ENCODE measurements around the gene CYP4B1. TPM values are rescaled to one million over a fixed set of nuclear protein-coding genes. Genes with fewer than 3 reads are reported as not detected.

CYP4B1 gene
- total and polyA plus RNA-seq, 2 donors (not counting 1 experiment from before 2014, with no cell fraction given) = not detected

DNA sequence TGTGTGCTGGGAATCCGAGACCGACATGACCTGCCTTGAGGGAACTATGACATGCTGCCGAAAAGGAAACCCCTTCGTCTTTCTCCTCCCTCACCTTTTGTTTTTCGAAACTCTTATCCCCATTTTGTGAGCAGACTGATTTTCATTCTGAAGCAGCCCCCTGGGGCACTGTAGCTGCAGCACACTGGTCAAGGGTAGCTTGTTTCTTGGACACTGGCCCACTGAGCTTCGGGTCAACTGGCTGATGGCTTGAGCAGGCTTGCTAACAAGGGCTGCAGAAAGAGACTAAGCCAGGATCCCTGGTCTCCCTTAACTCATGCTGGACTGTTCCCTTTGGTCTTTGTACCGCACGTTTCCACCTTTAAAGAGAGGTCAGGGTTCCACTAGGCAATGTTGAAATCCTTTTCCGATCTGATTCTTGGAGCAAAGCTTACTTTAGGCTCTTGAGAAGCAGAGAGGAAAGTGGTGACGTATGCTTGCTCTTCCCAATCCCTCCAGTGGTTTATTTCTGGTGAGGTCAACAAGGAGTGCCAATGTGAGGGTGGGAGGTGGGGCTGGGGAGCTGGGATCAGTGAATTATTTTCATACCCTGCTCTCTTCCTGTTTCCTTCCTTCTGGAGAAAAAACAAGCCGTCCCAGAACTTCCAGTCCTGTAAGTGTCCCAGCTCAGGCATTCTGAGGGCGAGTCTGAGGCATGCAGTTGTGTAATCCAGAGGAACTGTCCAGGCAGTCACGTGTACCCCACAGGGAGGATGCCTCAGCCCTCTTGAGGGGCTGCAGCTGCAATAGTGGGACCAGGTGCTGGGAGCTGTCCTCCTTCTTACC is 7.6 kb downstream of the CYP4B1 start:
- Histone ChIP-seq H3K79me2 (ENCODE audit: control insufficient read depth, insufficient read depth, low read length) (no peaks in the 10 kb centered on the region), H3K9ac (ENCODE audit: insufficient read depth, low read length) (no peak overlapping the region), H3K4me1 (ENCODE audit: control insufficient read depth, extremely low read depth, insufficient read depth, low read length) (no peaks in the 10 kb centered on the region), H3K27ac (ENCODE audit: insufficient read depth, low read length) (no peak overlapping the region), H2AFZ (ENCODE audit: low read length) (no peak overlapping the region), H3K9me3 (ENCODE audit: control insufficient read depth, insufficient read depth, low read depth, low read length) (no peaks in the 10 kb centered on the region), H3K4me3 (replicated peaks in 1 of 4; ENCODE audit: control extremely low read depth in 1 of 4, insufficient read depth in 1 of 4, low read depth in 3 of 4, low read length in 4 of 4) (no peak overlapping the region), H4K20me1 (ENCODE audit: control insufficient read depth, extremely low read depth, insufficient read depth, low read length) (no peaks in the 10 kb centered on the region), H3K4me2 (ENCODE audit: extremely low read depth, insufficient read depth, low read length) (no peak overlapping the region), H3K36me3 (ENCODE audit: control insufficient read depth, insufficient read depth, low read length) (no peaks in the 10 kb centered on the region), H3K27me3 (ENCODE audit: control insufficient read depth, insufficient read depth, low read length) (no peaks in the 10 kb centered on the region)
- TF ChIP-seq, protein P1, sequence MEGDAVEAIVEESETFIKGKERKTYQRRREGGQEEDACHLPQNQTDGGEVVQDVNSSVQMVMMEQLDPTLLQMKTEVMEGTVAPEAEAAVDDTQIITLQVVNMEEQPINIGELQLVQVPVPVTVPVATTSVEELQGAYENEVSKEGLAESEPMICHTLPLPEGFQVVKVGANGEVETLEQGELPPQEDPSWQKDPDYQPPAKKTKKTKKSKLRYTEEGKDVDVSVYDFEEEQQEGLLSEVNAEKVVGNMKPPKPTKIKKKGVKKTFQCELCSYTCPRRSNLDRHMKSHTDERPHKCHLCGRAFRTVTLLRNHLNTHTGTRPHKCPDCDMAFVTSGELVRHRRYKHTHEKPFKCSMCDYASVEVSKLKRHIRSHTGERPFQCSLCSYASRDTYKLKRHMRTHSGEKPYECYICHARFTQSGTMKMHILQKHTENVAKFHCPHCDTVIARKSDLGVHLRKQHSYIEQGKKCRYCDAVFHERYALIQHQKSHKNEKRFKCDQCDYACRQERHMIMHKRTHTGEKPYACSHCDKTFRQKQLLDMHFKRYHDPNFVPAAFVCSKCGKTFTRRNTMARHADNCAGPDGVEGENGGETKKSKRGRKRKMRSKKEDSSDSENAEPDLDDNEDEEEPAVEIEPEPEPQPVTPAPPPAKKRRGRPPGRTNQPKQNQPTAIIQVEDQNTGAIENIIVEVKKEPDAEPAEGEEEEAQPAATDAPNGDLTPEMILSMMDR (conservative IDR thresholded peaks at IDR 0.05 in 1 of 2, IDR thresholded peaks at IDR 0.05 in 1 of 2; ENCODE audit: low read depth in 1 of 2, low read length in 2 of 2) = no peak
- no peak for DNase-seq (ENCODE audit: low read depth in 2 of 2)

DNA sequence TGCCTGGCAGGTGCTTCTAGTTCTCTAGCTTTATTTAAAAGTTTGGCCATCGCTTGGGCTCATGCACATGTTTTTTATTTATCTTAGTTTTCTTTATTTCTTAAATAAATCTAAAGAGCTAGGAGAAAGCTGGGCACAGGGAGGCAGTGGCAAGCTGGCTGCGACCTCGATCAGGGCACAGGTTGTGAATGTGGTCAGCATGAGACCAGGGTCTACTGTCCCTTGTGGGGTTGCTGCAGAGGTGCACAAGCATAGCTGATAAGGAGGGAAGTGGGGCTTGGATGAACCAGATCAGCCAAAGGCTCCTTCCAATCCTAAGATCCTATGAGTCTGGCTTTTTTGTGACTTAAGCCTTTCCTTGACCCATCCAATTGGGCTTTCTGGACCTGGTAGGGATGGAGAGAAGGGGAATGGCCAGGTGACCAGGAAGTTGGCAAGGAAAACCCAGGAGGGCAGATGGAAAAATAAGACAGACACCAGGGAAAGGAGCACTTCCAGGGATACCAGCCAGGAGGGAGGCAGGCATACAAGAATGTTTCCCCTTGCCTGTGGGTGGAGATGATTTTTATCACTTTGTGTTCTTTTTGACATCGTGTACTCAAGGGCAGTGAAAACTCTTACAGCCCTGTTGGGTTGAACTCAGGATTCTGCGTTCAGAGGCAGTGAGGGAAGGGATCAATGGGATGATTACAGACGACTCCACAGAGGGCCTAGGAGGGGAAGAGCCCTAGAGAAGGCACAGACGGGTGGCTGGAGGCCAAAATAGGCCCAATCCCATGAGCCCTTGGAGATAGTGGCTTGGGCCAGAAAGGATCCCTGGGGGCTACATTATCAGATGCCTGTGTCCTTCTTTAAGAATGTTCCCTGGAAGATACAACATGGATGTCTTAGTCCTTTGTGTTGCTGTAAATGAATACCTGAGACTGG is 8.5 kb downstream of the CYP4B1 start:
- Histone ChIP-seq H2AFZ (ENCODE audit: low read length) (no peak overlapping the region), H3K27me3 (ENCODE audit: control insufficient read depth, insufficient read depth, low read length) (no peaks in the 10 kb centered on the region), H3K36me3 (ENCODE audit: control insufficient read depth, insufficient read depth, low read length) (no peaks in the 10 kb centered on the region), H3K9me3 (ENCODE audit: control insufficient read depth, insufficient read depth, low read depth, low read length) (no peaks in the 10 kb centered on the region), H3K4me1 (ENCODE audit: control insufficient read depth, extremely low read depth, insufficient read depth, low read length) (no peaks in the 10 kb centered on the region), H4K20me1 (ENCODE audit: control insufficient read depth, extremely low read depth, insufficient read depth, low read length) (no peaks in the 10 kb centered on the region), H3K4me3 (replicated peaks in 1 of 4; ENCODE audit: control extremely low read depth in 1 of 4, insufficient read depth in 1 of 4, low read depth in 3 of 4, low read length in 4 of 4) (no peak overlapping the region), H3K79me2 (ENCODE audit: control insufficient read depth, insufficient read depth, low read length) (no peaks in the 10 kb centered on the region), H3K27ac (ENCODE audit: insufficient read depth, low read length) (no peak overlapping the region), H3K4me2 (ENCODE audit: extremely low read depth, insufficient read depth, low read length) (no peak overlapping the region), H3K9ac (ENCODE audit: insufficient read depth, low read length) (no peak overlapping the region)
- TF ChIP-seq, protein P1 (conservative IDR thresholded peaks at IDR 0.05 in 1 of 2, IDR thresholded peaks at IDR 0.05 in 1 of 2; ENCODE audit: low read depth in 1 of 2, low read length in 2 of 2) = no peak
- DNase-seq (ENCODE audit: low read depth in 2 of 2) = no peak

DNA sequence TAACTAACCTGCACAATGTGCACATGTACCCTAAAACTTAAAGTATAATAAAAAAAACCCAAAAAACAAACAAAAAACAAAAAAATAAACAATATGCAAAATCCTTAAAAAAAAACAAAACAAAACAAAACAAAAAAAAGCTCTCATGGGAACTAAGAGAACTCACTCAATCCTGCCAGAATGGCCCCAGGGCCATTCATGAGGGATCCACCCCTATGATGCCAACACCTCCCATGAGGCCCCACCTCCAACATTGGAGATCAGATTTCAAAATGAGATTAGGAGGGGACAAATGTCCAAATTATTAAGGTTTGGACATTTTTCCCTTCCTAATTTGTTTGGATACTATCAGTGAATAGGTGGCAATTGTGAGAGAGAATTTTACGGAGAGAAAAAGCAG is 10.2 kb downstream of the CYP4B1 start:
- Histone ChIP-seq H3K9me3 (ENCODE audit: control insufficient read depth, insufficient read depth, low read depth, low read length) (no peaks in the 10 kb centered on the region), H3K9ac (ENCODE audit: insufficient read depth, low read length) (no peak overlapping the region), H3K27me3 (ENCODE audit: control insufficient read depth, insufficient read depth, low read length) (no peaks in the 10 kb centered on the region), H3K27ac (ENCODE audit: insufficient read depth, low read length) (no peak overlapping the region), H3K36me3 (ENCODE audit: control insufficient read depth, insufficient read depth, low read length) (no peaks in the 10 kb centered on the region), H4K20me1 (ENCODE audit: control insufficient read depth, extremely low read depth, insufficient read depth, low read length) (no peaks in the 10 kb centered on the region), H3K4me1 (ENCODE audit: control insufficient read depth, extremely low read depth, insufficient read depth, low read length) (no peaks in the 10 kb centered on the region), H2AFZ (ENCODE audit: low read length) (no peak overlapping the region), H3K4me3 (replicated peaks in 1 of 4; ENCODE audit: control extremely low read depth in 1 of 4, insufficient read depth in 1 of 4, low read depth in 3 of 4, low read length in 4 of 4) (no peak overlapping the region), H3K79me2 (ENCODE audit: control insufficient read depth, insufficient read depth, low read length) (no peaks in the 10 kb centered on the region), H3K4me2 (ENCODE audit: extremely low read depth, insufficient read depth, low read length) (no peak overlapping the region)
- no peak for TF ChIP-seq EZH2 (IDR thresholded peaks at IDR 0.05; ENCODE audit: low read length, missing control alignments)
- TF ChIP-seq, protein P1 (conservative IDR thresholded peaks at IDR 0.05 in 1 of 2, IDR thresholded peaks at IDR 0.05 in 1 of 2; ENCODE audit: low read depth in 1 of 2, low read length in 2 of 2) = no peak
- no peak for DNase-seq (ENCODE audit: low read depth in 2 of 2)
